ENCODE results near the gene CBFA2T2. TPM values are rescaled to one million over a fixed set of nuclear protein-coding genes. Genes with fewer than 3 reads are reported as not detected.

CBFA2T2 gene
- total and polyA plus RNA-seq, 5 experiments from 2014 or later = 11.9 to 33.8 (median 17.9) TPM

DNA sequence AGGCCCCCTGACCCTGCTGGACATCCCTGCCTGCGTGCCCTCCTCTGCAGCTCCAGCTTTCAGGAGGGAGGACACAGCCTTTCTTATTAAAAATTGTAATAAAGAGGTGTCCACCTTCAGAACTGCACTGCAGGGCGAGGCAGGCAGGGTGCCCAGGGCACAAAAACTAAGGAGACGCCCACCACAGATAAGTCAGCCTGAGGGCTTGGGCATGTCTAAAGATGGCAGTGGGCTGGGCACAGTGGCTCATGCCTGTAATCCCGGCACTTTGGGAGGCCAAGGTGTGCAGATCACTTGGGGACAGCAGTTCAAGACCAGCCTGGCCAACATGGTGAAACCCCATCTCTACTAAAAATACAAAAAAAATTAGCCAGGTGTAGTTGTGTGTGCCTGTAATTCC lies 165.3 kb downstream of the CBFA2T2 start:
- H3K27me3 Mint-ChIP-seq = no peaks in the 10 kb centered on the region
- peaks cover 2 to 9% (median 5%) of the 10 kb centered on the region in 4 donors for H3K4me1 Mint-ChIP-seq
- H3K27ac Mint-ChIP-seq = peak overlapping the region in 1 of 10 donors; percentile 60
- POLR2A ChIA-PET = interaction anchor here (2.4 kb wide), 1 partner anchor 12 kb away, joined by 11 read pairs; the partner anchor contains the start of gene ACTL10
- DNase-seq (no peak), ATAC-seq (no peak)
- no peaks in the 10 kb centered on the region for H3K9me3 Mint-ChIP-seq
- peaks cover 0 to 2% (median 0%) of the 10 kb centered on the region in 3 donors for H3K36me3 Mint-ChIP-seq
- H3K4me3 Mint-ChIP-seq = no peak overlapping the region

- Mint-ChIP-seq H3K4me1 (peaks cover 2 to 9% (median 5%) of the 10 kb centered on the region in 4 donors), H3K36me3 (peaks cover 0 to 2% (median 0%) of the 10 kb centered on the region in 3 donors), H3K27me3 (no peaks in the 10 kb centered on the region), H3K4me3 (no peak overlapping the region), H3K9me3 (no peaks in the 10 kb centered on the region), H3K27ac (peak overlapping the region in 1 of 10 donors; percentile 76)
- POLR2A ChIA-PET = interaction anchor here (0.5 kb wide), 1 partner anchor 199 kb away, joined by 4 read pairs; no protein-coding TSS in a partner anchor
- DNase-seq (peak in 1 of 10 donors; percentile 64), ATAC-seq (no peak)
Measured at GRCh38 chr20:33656010-33656782, 166.3 kb downstream of the CBFA2T2 start.

DNA sequence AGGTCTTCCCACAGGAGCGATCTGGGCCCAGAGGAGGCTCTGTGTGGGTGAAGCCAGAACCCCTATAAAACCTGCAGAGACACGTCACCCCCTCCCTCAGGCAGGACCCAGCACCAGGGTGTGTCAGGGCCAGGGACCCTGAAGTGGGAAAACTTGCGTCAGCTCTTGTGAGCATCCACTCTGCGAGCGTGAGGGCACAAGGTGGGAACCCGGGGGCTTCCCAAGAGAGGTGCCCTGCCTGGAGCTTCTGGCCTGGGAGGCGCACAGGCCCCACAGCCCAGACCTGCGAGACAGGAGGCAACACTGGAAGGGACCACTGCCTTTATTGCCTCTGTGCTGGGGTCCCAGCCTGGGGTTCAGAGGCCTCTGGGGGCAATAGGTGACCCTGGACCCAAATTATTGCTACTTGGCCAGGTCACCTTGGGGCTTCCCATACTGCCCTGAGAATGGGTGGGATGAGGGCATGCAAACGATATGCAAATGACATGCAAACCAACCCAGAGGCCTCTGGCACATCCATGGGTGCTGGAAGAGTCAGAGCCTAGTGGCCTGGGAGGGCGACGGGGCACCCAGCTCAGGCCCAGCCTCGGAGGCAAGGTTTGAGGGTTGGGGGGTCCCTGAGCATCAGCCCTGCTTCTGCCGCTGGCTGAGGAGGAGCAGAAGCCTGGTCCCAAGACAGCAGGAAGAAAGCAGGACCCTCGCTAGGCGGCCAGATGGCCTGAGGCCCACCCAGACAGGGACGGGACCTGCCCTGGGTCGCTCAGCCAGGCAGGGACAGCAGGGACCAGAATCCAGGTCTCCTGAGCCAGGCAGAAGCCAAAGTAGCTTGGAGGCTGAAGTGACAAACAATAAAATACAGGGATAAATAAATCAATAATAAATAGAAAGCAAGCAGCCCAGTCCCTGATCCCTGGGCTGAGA lies 167.1 kb downstream of the CBFA2T2 start:
- ATAC-seq = no peak
- Mint-ChIP-seq H3K27me3 (no peaks in the 10 kb centered on the region), H3K4me1 (peaks cover 2 to 9% (median 5%) of the 10 kb centered on the region in 4 donors), H3K36me3 (peaks cover 0 to 2% (median 0%) of the 10 kb centered on the region in 3 donors), H3K4me3 (no peak overlapping the region), H3K9me3 (no peaks in the 10 kb centered on the region), H3K27ac (no peak overlapping the region)
- peak in 1 of 10 donors; percentile 50 for DNase-seq
- POLR2A ChIA-PET = no interaction called here

DNA sequence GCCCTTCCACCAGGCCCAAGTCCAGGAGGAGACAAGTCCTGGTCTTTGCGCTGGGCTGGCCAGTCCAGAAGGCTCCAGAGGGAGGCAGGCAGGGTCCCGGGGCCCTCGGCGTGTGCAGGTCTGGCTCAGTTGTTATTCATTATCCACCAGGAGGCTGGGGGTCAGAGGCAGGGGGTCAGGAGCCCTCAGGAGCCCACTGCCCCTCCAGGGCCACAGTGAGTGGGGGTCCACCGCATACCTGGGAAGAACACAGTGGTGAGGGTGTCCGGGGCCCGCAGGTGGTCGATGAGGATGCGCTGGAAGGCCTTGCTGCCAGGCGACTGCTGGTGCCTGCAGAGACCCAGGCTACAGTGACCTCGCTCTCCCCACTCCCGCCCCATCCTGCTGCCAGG lies 167.8 kb downstream of the CBFA2T2 start:
- Mint-ChIP-seq H3K27me3 (no peaks in the 10 kb centered on the region), H3K9me3 (no peaks in the 10 kb centered on the region), H3K4me3 (no peak overlapping the region), H3K36me3 (peaks cover 0 to 2% (median 0%) of the 10 kb centered on the region in 3 donors), H3K27ac (no peak overlapping the region), H3K4me1 (peaks cover 3 to 11% (median 8%) of the 10 kb centered on the region in 4 donors)
- POLR2A ChIA-PET = no interaction called here
- ATAC-seq (no peak), DNase-seq (no peak)

DNA sequence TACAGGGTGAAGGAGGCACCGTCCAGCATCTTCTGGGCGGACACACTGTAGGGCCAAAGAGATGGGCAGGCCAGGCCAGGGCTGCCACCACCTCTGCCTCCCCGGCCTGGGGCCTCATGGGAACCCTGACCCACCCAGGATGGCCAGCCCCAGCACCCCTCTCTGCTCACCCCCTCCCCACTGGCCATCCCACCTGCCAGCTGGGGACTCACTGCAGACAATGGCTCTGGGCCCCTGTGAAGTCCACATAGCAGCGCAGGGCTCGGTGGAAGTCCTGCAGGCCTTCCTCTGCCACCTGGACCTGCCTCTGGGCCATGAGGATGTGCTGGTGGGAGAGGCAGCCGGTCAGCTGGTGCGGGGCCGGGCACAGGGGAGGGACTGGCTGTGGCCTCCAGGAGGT lies 168.6 kb downstream of the CBFA2T2 start:
- Mint-ChIP-seq H3K9me3 (no peaks in the 10 kb centered on the region), H3K27me3 (no peaks in the 10 kb centered on the region), H3K4me1 (peaks cover 2 to 13% (median 5%) of the 10 kb centered on the region in 4 donors), H3K36me3 (peaks cover 0 to 2% (median 0%) of the 10 kb centered on the region in 3 donors), H3K27ac (no peak overlapping the region), H3K4me3 (no peak overlapping the region)
- POLR2A ChIA-PET = no interaction called here
- DNase-seq (no peak), ATAC-seq (no peak)

- POLR2A ChIA-PET = no interaction called here
- Mint-ChIP-seq H3K36me3 (peaks cover 0 to 2% (median 0%) of the 10 kb centered on the region in 3 donors), H3K4me3 (no peak overlapping the region), H3K4me1 (peaks cover 2 to 11% (median 6%) of the 10 kb centered on the region in 4 donors), H3K9me3 (no peaks in the 10 kb centered on the region), H3K27ac (no peak overlapping the region), H3K27me3 (no peaks in the 10 kb centered on the region)
- DNase-seq = peak in 1 of 10 donors; percentile 37
- no peak for ATAC-seq
Measured at GRCh38 chr20:33658929-33659328, 169.0 kb downstream of the CBFA2T2 start.

GRCh38 chr20:33659341-33660034 lies 169.6 kb downstream of the CBFA2T2 start:
- Mint-ChIP-seq H3K4me1 (peaks cover 5 to 15% (median 10%) of the 10 kb centered on the region in 4 donors), H3K27me3 (no peaks in the 10 kb centered on the region), H3K4me3 (no peak overlapping the region), H3K27ac (no peak overlapping the region), H3K36me3 (peaks cover 0 to 2% (median 0%) of the 10 kb centered on the region in 3 donors), H3K9me3 (no peaks in the 10 kb centered on the region)
- DNase-seq = peak in 1 of 10 donors; percentile 45
- no peak for ATAC-seq
- POLR2A ChIA-PET = no interaction called here

GRCh38 chr20:33660035-33660684 lies 170.3 kb downstream of the CBFA2T2 start:
- POLR2A ChIA-PET = interaction anchor here (0.6 kb wide), 2 partner anchors 30 to 111 kb away, joined by 3 to 4 read pairs; no protein-coding TSS in a partner anchor

GRCh38 chr20:33660685-33661058 lies 170.8 kb downstream of the CBFA2T2 start:
- Mint-ChIP-seq H3K4me1 (peaks cover 11 to 27% (median 20%) of the 10 kb centered on the region in 4 donors), H3K27me3 (no peaks in the 10 kb centered on the region), H3K27ac (no peak overlapping the region), H3K4me3 (no peak overlapping the region), H3K9me3 (no peaks in the 10 kb centered on the region), H3K36me3 (peaks cover 0 to 2% (median 0%) of the 10 kb centered on the region in 3 donors)
- no peak for ATAC-seq
- POLR2A ChIA-PET = interaction anchor here (0.6 to 0.9 kb wide), 3 partner anchors 29 to 171 kb away, joined by 3 to 4 read pairs (median 3); partner anchors contain the start of gene CBFA2T2
- peak in 1 of 10 donors; percentile 43 for DNase-seq

More at GRCh38 chr20:33660035-33660684, 170.3 kb downstream of the CBFA2T2 start:
- H3K9me3 Mint-ChIP-seq = no peaks in the 10 kb centered on the region
- H3K27ac Mint-ChIP-seq = peak overlapping the region in 1 of 10 donors; percentile 15
- peaks cover 0 to 2% (median 0%) of the 10 kb centered on the region in 3 donors for H3K36me3 Mint-ChIP-seq
- ATAC-seq (no peak), DNase-seq (peak in 1 of 10 donors; percentile 59)
- peaks cover 11 to 22% (median 17%) of the 10 kb centered on the region in 4 donors for H3K4me1 Mint-ChIP-seq
- H3K4me3 Mint-ChIP-seq = no peak overlapping the region
- H3K27me3 Mint-ChIP-seq = no peaks in the 10 kb centered on the region

DNA sequence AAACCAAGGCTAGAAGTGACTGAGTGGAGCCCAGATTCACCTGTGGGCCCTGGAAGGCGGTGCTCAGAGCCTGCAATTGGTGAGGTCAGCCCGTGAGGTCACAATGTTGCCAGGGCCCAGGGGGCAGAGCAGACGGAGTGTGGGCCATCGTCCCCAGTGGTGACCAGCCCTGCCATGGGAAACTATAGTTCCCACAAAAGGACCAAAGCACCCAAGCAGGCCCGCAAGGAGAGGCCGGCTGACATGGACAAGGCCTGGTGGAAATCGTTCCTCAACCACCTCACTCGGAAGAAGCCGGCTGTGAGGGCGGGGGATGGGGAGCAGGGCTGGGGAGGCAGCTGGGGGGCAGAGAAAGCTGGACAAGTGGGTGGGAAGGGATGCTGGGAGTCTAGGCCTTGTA lies 172.3 kb downstream of the CBFA2T2 start, which contains the start of gene C20orf144:
TSS of gene C20orf144 (plus strand) at position 156 of the 400 bp plus-strand sequence. CDS start at position 175, 19 bp downstream.
- ATAC-seq (no peak), DNase-seq (peak in 1 of 10 donors; percentile 54)
- POLR2A ChIA-PET = interaction anchor here (1.2 to 3.7 kb wide), 3 partner anchors 18 to 172 kb away, joined by 4 to 21 read pairs (median 20); partner anchors contain the start of genes CBFA2T2 and ZNF341
- Mint-ChIP-seq H3K27ac (peak within 1 kb of the TSS; percentile 87 to 95 (median 90)), H3K9me3 (no peaks in the 10 kb centered on the region), H3K27me3 (no peaks in the 10 kb centered on the region), H3K36me3 (peaks cover 0 to 2% (median 0%) of the 10 kb centered on the region in 3 donors), H3K4me3 (peak within 1 kb of the TSS; percentile 69 to 92 (median 84)), H3K4me1 (peaks cover 15 to 35% (median 29%) of the 10 kb centered on the region in 4 donors)

All from naive thymus-derived CD8-positive, alpha-beta T cell (primary cell).